HEK293 (cell line): ENCODE data around the gene ZFX.

Source experiments
- CTCF ChIA-PET: fragments of 350-600 bp; formaldehyde crosslinking; extraction: SDS; loops from one replicate; lab custom pipeline; 2021; ENCODE audit warnings: antibody characterized with exemption; lab: Yijun Ruan, JAX
- POLR2A ChIA-PET: fragments of 300-600 bp; formaldehyde crosslinking; extraction: SDS; loops from one replicate; lab custom pipeline; 2020; ENCODE audit warnings: antibody characterized with exemption, inconsistent platforms; lab: Yijun Ruan, JAX
- H3K27ac ChIP-seq: fragments of 200-500 bp; sonication (Bioruptor generic); 2 replicates; pipeline ENCODE4 v1.5.1; 2014; ENCODE audit warnings: low read depth, low read length, control low read depth, inconsistent platforms; ENCODE audit errors: extremely low read depth
- H3K36me3 ChIP-seq, 2 experiments: fragments of 200-500 bp in 1 of 2; sonication (Bioruptor generic) in 1 of 2; 1 replicate in 1 of 2; 2 replicates in 1 of 2; pipeline ENCODE4 v1.5.1; 2014 to 2017; ENCODE audit warnings: inconsistent platforms in 2 of 2, low read length in 2 of 2; ENCODE audit not compliant: control insufficient read depth in 2 of 2, insufficient read depth in 1 of 2
- H3K4me1 ChIP-seq: fragments of 200-500 bp; sonication (Bioruptor generic); 2 replicates; pipeline ENCODE4 v1.5.1; 2014; ENCODE audit warnings: mild to moderate bottlenecking, low read length, inconsistent platforms; ENCODE audit not compliant: control insufficient read depth, insufficient read depth
- H3K4me3 ChIP-seq: 2 replicates; pipeline ENCODE4 v1.5.1; 2011; ENCODE audit warnings: low read depth, mild to moderate bottlenecking, control low read depth, low read length, moderate library complexity
- H3K9me3 ChIP-seq: fragments of 200-500 bp; sonication (Bioruptor generic); 2 replicates; pipeline ENCODE4 v1.5.1; 2014; ENCODE audit warnings: low read depth, low read length, inconsistent platforms; ENCODE audit not compliant: control insufficient read depth, insufficient read depth
- FEZF1 ChIP-seq: fragments of 450-650 bp; formaldehyde crosslinking; IDR thresholded peaks from 2 replicates; pipeline ENCODE4 v1.5.1; 2016; ENCODE audit warnings: missing biosample characterization, missing genetic modification characterization
- GLIS1 ChIP-seq: fragments of 450-650 bp; formaldehyde crosslinking; IDR thresholded peaks from 2 replicates; pipeline ENCODE4 v1.5.1; 2016; ENCODE audit warnings: missing biosample characterization, missing genetic modification characterization
- IKZF3 ChIP-seq: fragments of 450-650 bp; IDR thresholded peaks from 2 replicates; pipeline ENCODE4 v1.5.0; 2018; ENCODE audit warnings: missing biosample characterization, mild to moderate bottlenecking, missing genetic modification characterization, moderate library complexity
- PRDM1 ChIP-seq: fragments of 450-650 bp; formaldehyde crosslinking; IDR thresholded peaks from 2 replicates; pipeline ENCODE4; 2016; ENCODE audit warnings: missing biosample characterization, missing genetic modification characterization
- SCRT2 ChIP-seq: fragments of 450-650 bp; formaldehyde crosslinking; IDR thresholded peaks from 2 replicates; pipeline ENCODE4 v1.5.1; 2016; ENCODE audit warnings: missing biosample characterization, missing genetic modification characterization
- ZBTB10 ChIP-seq: fragments of 450-650 bp; formaldehyde crosslinking; IDR thresholded peaks from 2 replicates; pipeline ENCODE4 v1.5.1; 2016; ENCODE audit warnings: missing biosample characterization, missing genetic modification characterization
- ZBTB21 ChIP-seq: fragments of 450-650 bp; formaldehyde crosslinking; IDR thresholded peaks from 2 replicates; pipeline ENCODE4 v1.5.1; 2017; ENCODE audit warnings: missing biosample characterization, missing genetic modification characterization
- ZBTB48 ChIP-seq: fragments of 450-650 bp; formaldehyde crosslinking; IDR thresholded peaks from 2 replicates; pipeline ENCODE4 v1.5.1; 2016; ENCODE audit warnings: missing biosample characterization, missing genetic modification characterization
- ZBTB8A ChIP-seq: fragments of 450-650 bp; formaldehyde crosslinking; IDR thresholded peaks from 2 replicates; pipeline ENCODE4 v1.5.1; 2016; ENCODE audit warnings: missing biosample characterization, missing genetic modification characterization
- ZNF146 ChIP-seq: fragments of 450-650 bp; formaldehyde crosslinking; IDR thresholded peaks from 2 replicates; pipeline ENCODE4 v1.5.1; 2016; ENCODE audit warnings: missing biosample characterization, missing genetic modification characterization
- ZNF221 ChIP-seq: fragments of 450-650 bp; formaldehyde crosslinking; IDR thresholded peaks from 2 replicates; pipeline ENCODE4 v1.5.1; 2017; ENCODE audit warnings: missing biosample characterization, missing genetic modification characterization, borderline replicate concordance
- ZNF26 ChIP-seq: fragments of 450-650 bp; formaldehyde crosslinking; IDR thresholded peaks from 2 replicates; pipeline ENCODE4 v1.5.1; 2016; ENCODE audit warnings: missing biosample characterization, missing genetic modification characterization
- ZNF324 ChIP-seq: fragments of 450-650 bp; formaldehyde crosslinking; IDR thresholded peaks from 2 replicates; pipeline ENCODE4 v1.5.1; 2016; ENCODE audit warnings: missing biosample characterization, missing genetic modification characterization
- ZNF335 ChIP-seq: fragments of 450-650 bp; formaldehyde crosslinking; conservative IDR thresholded peaks from 2 replicates; pipeline ENCODE4 v1.5.1; 2016; ENCODE audit warnings: missing biosample characterization, missing genetic modification characterization
- ZNF514 ChIP-seq: fragments of 450-650 bp; formaldehyde crosslinking; IDR thresholded peaks from 2 replicates; pipeline ENCODE4 v1.5.1; 2016; ENCODE audit warnings: missing biosample characterization, missing genetic modification characterization
- ZNF629 ChIP-seq: fragments of 450-650 bp; formaldehyde crosslinking; IDR thresholded peaks from 2 replicates; pipeline ENCODE4 v1.5.1; 2017; ENCODE audit warnings: missing biosample characterization, missing genetic modification characterization
- ZSCAN23 ChIP-seq: fragments of 450-650 bp; formaldehyde crosslinking; IDR thresholded peaks from 2 replicates; pipeline ENCODE4 v1.5.1; 2016; ENCODE audit warnings: missing biosample characterization, missing genetic modification characterization
- ZXDB ChIP-seq: fragments of 450-650 bp; formaldehyde crosslinking; IDR thresholded peaks from 2 replicates; pipeline ENCODE4 v1.5.1; 2016; ENCODE audit warnings: missing biosample characterization, missing genetic modification characterization
- TF ChIP-seq, protein P1 (sequence below): fragments of 450-650 bp; formaldehyde crosslinking; IDR thresholded peaks from 2 replicates; pipeline ENCODE4 v1.5.1; 2016; ENCODE audit warnings: missing biosample characterization, missing genetic modification characterization
- TF ChIP-seq, protein P2 (sequence below): fragments of 450-650 bp; formaldehyde crosslinking; IDR thresholded peaks from 2 replicates; pipeline ENCODE4 v1.5.1; 2016; ENCODE audit warnings: missing biosample characterization, missing genetic modification characterization

Gene ZFX

GRCh38 chrX:24228596-24228995, 79.1 kb downstream of the ZFX start:
- Histone ChIP-seq H3K36me3 (no peaks in the 10 kb centered on the region), H3K4me3 (no peak overlapping the region), H3K27ac (no peak overlapping the region), H3K4me1 (no peaks in the 10 kb centered on the region; the same call in 1 of the 2 replicates), H3K9me3 (no peaks in the 10 kb centered on the region)
- POLR2A ChIA-PET, result interaction anchor here (0.6 to 0.7 kb wide), 2 partner anchors 38 to 147 kb away, joined by 3 to 5 read pairs; no protein-coding TSS in a partner anchor
- CTCF ChIA-PET, result interaction anchor here (0.6 to 1.0 kb wide), 7 partner anchors 11 to 854 kb away, joined by 3 to 4 read pairs (median 3); partner anchors contain the start of gene EIF2S3
- TF ChIP-seq ZNF26 (tag by site-specific recombination), result no peak

GRCh38 chrX:24229400-24229879, 79.9 kb downstream of the ZFX start:
- Histone ChIP-seq H3K27ac (no peak overlapping the region), H3K4me1 (no peaks in the 10 kb centered on the region; the same call in 1 of the 2 replicates), H3K36me3 (no peaks in the 10 kb centered on the region), H3K9me3 (no peaks in the 10 kb centered on the region), H3K4me3 (no peak overlapping the region)
- POLR2A ChIA-PET, result no interaction called here
- TF ChIP-seq SCRT2 (tag by site-specific recombination), result no peak
- TF ChIP-seq ZNF221, result no peak
- no peak for TF ChIP-seq ZNF146 (tag by site-specific recombination)
- no peak for TF ChIP-seq IKZF3 (tag by site-specific recombination)
- TF ChIP-seq, protein P1, sequence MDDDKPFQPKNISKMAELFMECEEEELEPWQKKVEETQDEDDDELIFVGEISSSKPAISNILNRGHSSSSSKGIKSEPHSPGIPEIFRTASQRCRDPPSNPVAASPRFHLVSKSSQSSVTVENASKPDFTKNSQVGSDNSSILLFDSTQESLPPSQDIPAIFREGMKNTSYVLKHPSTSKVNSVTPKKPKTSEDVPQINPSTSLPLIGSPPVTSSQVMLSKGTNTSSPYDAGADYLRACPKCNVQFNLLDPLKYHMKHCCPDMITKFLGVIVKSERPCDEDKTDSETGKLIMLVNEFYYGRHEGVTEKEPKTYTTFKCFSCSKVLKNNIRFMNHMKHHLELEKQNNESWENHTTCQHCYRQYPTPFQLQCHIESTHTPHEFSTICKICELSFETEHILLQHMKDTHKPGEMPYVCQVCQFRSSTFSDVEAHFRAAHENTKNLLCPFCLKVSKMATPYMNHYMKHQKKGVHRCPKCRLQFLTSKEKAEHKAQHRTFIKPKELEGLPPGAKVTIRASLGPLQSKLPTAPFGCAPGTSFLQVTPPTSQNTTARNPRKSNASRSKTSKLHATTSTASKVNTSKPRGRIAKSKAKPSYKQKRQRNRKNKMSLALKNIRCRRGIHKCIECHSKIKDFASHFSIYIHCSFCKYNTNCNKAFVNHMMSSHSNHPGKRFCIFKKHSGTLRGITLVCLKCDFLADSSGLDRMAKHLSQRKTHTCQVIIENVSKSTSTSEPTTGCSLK (tag by site-specific recombination), result no peak
- no peak for TF ChIP-seq ZBTB10 (tag by site-specific recombination)
- peak; percentile 38; the same call in 1 of the 2 replicates for TF ChIP-seq GLIS1
- TF ChIP-seq ZBTB48, result no peak
- CTCF ChIA-PET, result interaction anchor here (0.7 to 5.3 kb wide), 3 partner anchors 13 to 78 kb away, joined by 5 to 26 read pairs (median 6); no protein-coding TSS in a partner anchor

- ChIA-PET POLR2A (no interaction called here), CTCF (interaction anchor here (0.7 to 5.3 kb wide), 3 partner anchors 13 to 78 kb away, joined by 5 to 26 read pairs (median 6); no protein-coding TSS in a partner anchor)
- no peaks in the 10 kb centered on the region for H3K9me3 ChIP-seq
- H3K27ac ChIP-seq, result no peak overlapping the region
- no peak overlapping the region for H3K4me3 ChIP-seq
- H3K4me1 ChIP-seq, result no peaks in the 10 kb centered on the region; the same call in 1 of the 2 replicates
- TF ChIP-seq ZSCAN23, result no peak
- no peaks in the 10 kb centered on the region for H3K36me3 ChIP-seq
Observed at GRCh38 chrX:24229976-24230375, 80.4 kb downstream of the ZFX start.

DNA sequence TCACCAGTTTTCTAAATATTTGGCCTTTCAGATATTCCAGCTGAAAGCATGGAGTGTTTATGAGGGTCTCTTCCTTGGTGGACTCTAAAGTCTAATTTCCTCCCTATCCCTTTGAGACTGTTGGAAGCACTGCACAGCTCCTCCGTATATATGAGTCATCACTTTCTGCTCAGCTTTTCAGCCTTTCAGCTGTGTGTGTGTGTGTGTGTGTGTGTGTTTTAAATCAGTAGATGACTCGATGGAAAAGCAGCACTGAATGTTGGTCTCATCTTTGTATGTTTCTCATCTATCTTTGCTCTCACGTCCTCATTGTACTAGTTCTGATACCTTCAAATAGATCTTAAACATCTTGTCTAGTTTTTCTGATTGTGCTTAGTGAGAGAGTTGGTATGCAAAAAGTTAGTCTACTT, 81.6 kb downstream of the ZFX start:
- Histone ChIP-seq H3K4me3 (no peak overlapping the region), H3K4me1 (no peaks in the 10 kb centered on the region; the same call in 1 of the 2 replicates), H3K27ac (no peak overlapping the region), H3K9me3 (no peaks in the 10 kb centered on the region), H3K36me3 (no peaks in the 10 kb centered on the region)
- CTCF ChIA-PET, result interaction anchor here (0.7 to 5.3 kb wide), 5 partner anchors 8 to 26 kb away, joined by 3 to 26 read pairs (median 5); no protein-coding TSS in a partner anchor
- POLR2A ChIA-PET, result interaction anchor here (0.5 to 1.1 kb wide), 4 partner anchors 85 to 178 kb away, joined by 3 to 4 read pairs (median 3); no protein-coding TSS in a partner anchor
- TF ChIP-seq ZXDB (tag by site-specific recombination), result peak; percentile 55; the same call in 1 of the 2 replicates
- 0 out of 2 replicates have a peak, but pooled peaks have one; percentile 19 for TF ChIP-seq ZBTB21 (tag by site-specific recombination)
- peak; percentile 52; the same call in 1 of the 2 replicates for TF ChIP-seq ZNF514 (tag by site-specific recombination)
- TF ChIP-seq ZNF324 (tag by site-specific recombination), result peak; percentile 70; the same call in 1 of the 2 replicates
- 0 out of 2 replicates have a peak, but pooled peaks have one; percentile 8 for TF ChIP-seq FEZF1
- TF ChIP-seq ZBTB8A (tag by site-specific recombination), result peak; percentile 64; the same call in 1 of the 2 replicates
- peak; percentile 92 for TF ChIP-seq PRDM1
- TF ChIP-seq ZNF335 (tag by site-specific recombination), result 0 out of 2 replicates have a peak, but pooled peaks have one; percentile 23
- peak; percentile 61 for TF ChIP-seq ZNF629 (tag by site-specific recombination)
- TF ChIP-seq, protein P2, sequence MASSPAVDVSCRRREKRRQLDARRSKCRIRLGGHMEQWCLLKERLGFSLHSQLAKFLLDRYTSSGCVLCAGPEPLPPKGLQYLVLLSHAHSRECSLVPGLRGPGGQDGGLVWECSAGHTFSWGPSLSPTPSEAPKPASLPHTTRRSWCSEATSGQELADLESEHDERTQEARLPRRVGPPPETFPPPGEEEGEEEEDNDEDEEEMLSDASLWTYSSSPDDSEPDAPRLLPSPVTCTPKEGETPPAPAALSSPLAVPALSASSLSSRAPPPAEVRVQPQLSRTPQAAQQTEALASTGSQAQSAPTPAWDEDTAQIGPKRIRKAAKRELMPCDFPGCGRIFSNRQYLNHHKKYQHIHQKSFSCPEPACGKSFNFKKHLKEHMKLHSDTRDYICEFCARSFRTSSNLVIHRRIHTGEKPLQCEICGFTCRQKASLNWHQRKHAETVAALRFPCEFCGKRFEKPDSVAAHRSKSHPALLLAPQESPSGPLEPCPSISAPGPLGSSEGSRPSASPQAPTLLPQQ (tag by site-specific recombination), result peak; percentile 66
